NAMALWA (cell line): Measurements from ENCODE around the gene FGGY.
"Not testable (repeated sequence)": the region's sequence is repeated elsewhere in the genome, so short reads cannot be mapped to it uniquely, and the experiment has no call there.

ENCODE experiments used
- DNase-seq: peaks from one replicate; pipeline ENCODE4 v3.0.0-alpha.2; 2015; ENCODE audit warnings: low spot score

FGGY gene

DNA sequence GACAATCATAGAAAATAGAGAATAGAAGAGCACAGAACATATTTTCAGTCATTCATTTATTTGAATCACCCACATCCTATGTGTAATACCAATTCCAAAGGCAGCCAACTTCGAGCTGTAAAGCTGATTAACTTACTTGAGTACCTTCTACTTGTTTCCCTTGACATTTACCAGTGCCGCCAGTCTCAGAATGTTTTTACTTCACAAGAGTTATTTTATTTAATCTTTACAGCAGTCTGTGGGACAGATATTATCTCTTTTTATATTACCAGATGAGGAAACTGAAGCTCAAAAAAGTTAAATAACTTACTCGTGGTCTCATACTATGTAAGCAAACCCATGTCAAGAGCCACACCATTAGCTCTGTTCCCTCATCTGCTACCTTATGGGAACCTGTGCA lies 56.6 kb downstream of the FGGY start:
- DNase-seq: no peak

DNA sequence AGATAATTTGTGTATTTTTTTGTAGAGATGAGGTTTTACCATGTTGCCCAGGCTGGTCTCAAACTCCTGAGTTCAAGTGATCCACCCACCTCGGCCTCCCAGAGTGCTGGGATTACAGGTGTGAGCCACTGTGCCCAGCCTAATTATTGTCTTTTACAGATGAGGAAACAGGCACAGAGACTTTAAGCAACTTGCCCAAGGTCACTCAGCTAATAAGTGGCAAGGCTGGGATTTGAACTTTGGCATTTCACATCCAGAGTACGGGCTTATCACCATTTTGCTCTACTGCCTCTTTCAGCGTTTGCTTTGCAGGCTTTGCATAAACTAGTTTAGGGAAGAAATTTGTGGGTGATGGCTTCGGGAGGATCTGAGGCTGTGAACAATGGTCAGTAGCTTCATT lies 57.3 kb downstream of the FGGY start:
- not testable (repeated sequence) for DNase-seq

GRCh38 chr1:59354709-59355337 lies 57.9 kb downstream of the FGGY start:
- no peak for DNase-seq

GRCh38 chr1:59355361-59355760 lies 58.5 kb downstream of the FGGY start:
- no peak for DNase-seq

GRCh38 chr1:59356627-59357026 lies 59.7 kb downstream of the FGGY start:
- no peak for DNase-seq

- no peak for DNase-seq
Measured at GRCh38 chr1:59357645-59358320, 60.9 kb downstream of the FGGY start.

- no peak for DNase-seq
Measured at GRCh38 chr1:59359325-59359724, 62.4 kb downstream of the FGGY start.

DNA sequence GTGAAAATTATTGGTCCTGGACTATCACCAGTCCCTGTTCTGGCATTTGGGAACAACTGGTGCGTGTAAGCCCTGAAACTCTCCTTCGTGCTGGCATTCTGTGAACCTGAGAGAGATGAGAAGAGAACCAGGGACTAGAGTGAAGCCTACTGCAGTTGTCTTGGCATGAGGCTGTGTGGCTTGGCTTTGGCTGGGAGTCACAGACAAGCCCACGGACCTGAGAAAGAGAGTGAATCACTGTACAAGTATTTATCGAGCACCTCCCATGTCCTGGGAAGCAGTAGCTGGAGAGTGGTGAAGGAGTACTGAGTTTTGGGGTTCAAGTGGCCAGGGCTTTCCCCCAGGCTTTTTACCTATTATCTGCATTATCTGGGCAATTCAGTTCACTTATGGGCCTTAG lies 63.3 kb downstream of the FGGY start:
- no peak for DNase-seq

DNA sequence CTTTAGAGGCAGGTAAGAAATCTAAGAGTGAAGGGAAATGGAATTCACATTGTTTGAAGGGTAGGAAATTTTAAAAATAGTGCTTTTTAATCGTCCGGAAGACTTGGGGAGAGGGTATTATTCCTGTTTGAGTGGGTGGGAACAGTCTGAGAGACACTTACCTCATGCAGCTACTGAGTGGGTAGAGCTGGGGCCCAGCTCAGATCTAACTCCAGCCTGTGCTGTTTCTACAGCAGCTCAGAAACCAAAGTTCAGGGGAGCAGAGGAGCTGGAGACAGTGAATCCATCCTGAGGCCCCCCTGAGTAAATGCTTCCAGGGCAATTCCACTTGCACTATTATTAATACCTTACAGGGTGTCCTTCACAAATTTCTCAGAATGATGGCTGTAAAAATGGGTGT lies 63.8 kb downstream of the FGGY start:
- DNase-seq: no peak

- DNase-seq: no peak
Measured at GRCh38 chr1:59361766-59362165, 64.9 kb downstream of the FGGY start.

- DNase-seq: no peak
Measured at GRCh38 chr1:59364037-59364436, 67.1 kb downstream of the FGGY start.

DNA sequence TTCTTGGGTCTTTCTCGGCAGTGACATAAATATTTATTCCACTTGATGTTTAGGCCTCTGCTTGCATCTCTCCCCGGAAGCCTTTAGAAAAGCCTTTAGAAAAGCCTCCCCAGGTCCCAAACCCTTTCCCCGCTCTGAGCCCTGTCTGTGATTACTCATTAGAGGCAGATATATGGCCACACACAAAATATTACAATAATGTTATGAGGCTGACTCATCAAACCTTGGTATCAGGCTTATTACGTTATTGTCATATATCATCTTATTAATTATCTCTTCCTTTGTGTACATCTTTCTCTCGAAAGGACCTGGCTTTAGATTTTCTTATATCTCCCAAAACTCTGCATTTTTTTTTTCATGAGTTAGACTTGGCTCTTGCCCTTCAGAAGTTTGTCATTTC lies 69.5 kb downstream of the FGGY start:
- no peak for DNase-seq

- DNase-seq: no peak
Measured at GRCh38 chr1:59367301-59368007, 70.6 kb downstream of the FGGY start.

GRCh38 chr1:59368008-59368670 lies 71.2 kb downstream of the FGGY start:
- DNase-seq: no peak

GRCh38 chr1:59375321-59376220 lies 78.7 kb downstream of the FGGY start:
- DNase-seq: no peak

GRCh38 chr1:59377350-59377904 lies 80.5 kb downstream of the FGGY start:
- DNase-seq: no peak

GRCh38 chr1:59378621-59379370 lies 81.9 kb downstream of the FGGY start:
- no peak for DNase-seq

GRCh38 chr1:59379371-59379728 lies 82.5 kb downstream of the FGGY start:
- DNase-seq: no peak

DNA sequence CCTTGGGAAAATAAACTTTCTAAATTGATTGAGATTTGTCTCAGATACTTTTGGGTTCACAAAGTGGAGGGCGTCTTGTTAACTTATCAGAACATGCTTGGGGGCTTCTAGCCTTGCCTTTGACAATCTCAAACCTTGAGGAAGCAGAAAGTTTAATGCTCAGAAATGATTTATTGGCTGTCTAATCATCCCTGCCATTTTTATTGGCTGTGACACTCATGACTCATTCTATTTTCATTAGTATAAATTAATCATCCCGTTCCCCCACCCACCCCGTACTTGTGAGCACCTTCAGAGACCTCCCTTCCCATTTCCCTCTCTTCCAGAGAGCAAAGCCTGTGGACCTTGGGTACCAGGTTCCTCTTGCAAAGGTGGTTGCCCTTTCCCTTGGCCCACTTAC lies 87.1 kb downstream of the FGGY start:
- no peak for DNase-seq

- DNase-seq: no peak
Measured at GRCh38 chr1:59384443-59384842, 87.5 kb downstream of the FGGY start.

GRCh38 chr1:59388191-59388590 lies 91.3 kb downstream of the FGGY start:
- no peak for DNase-seq
